Left kidney (tissue), 2 donors: Measurements from ENCODE around the gene CNKSR3. TPM values are rescaled to one million over a fixed set of nuclear protein-coding genes. Genes with fewer than 3 reads are reported as not detected.
"Not testable (repeated sequence)": the region's sequence is repeated elsewhere in the genome, so short reads cannot be mapped to it uniquely, and the experiment has no call there.

Experiments used
- DNase-seq: peaks from one replicate; pipeline ENCODE4 v3.0.0-alpha.2; 2013
- polyA plus RNA-seq: library from polyadenylated mRNA; unstranded; fragments of 120-200 nt; gene quantifications from one replicate; pipeline ENCODE4 v1.2.1, GENCODE V29; 2013; ENCODE audit not compliant: insufficient read length

Gene CNKSR3
- polyA plus RNA-seq, 1 donor: 58.4 TPM

- DNase-seq: no peak
Observed at GRCh38 chr6:154532426-154532825, 21.9 kb upstream of the CNKSR3 start.

- DNase-seq: no peak
Observed at GRCh38 chr6:154529957-154530356, 19.5 kb upstream of the CNKSR3 start.

GRCh38 chr6:154528310-154528915 is 17.9 kb upstream of the CNKSR3 start:
- no peak for DNase-seq

GRCh38 chr6:154526996-154527395 is 16.5 kb upstream of the CNKSR3 start:
- no peak for DNase-seq

GRCh38 chr6:154522576-154522975 is 12.1 kb upstream of the CNKSR3 start:
- no peak for DNase-seq

GRCh38 chr6:154521412-154521811 is 10.9 kb upstream of the CNKSR3 start:
- DNase-seq: no peak

- no peak for DNase-seq
Observed at GRCh38 chr6:154520280-154520679, 9.8 kb upstream of the CNKSR3 start.

GRCh38 chr6:154518396-154518795 is 7.9 kb upstream of the CNKSR3 start:
- DNase-seq: no peak

GRCh38 chr6:154516276-154516675 is 5.8 kb upstream of the CNKSR3 start:
- no peak for DNase-seq

GRCh38 chr6:154515826-154516225 is 5.3 kb upstream of the CNKSR3 start:
- DNase-seq: no peak

GRCh38 chr6:154515076-154515475 is 4.6 kb upstream of the CNKSR3 start:
- DNase-seq: not testable (repeated sequence)

GRCh38 chr6:154514481-154514880 is 4.0 kb upstream of the CNKSR3 start:
- no peak for DNase-seq

- no peak for DNase-seq
Observed at GRCh38 chr6:154513601-154514320, 3.3 kb upstream of the CNKSR3 start.

GRCh38 chr6:154512201-154512600 is 1.7 kb upstream of the CNKSR3 start:
- DNase-seq: no peak

- no peak for DNase-seq
Observed at GRCh38 chr6:154511791-154512190, 1.3 kb upstream of the CNKSR3 start.

- no peak for DNase-seq
Observed at GRCh38 chr6:154509421-154510143, 903 bp downstream of the CNKSR3 start.

- no peak for DNase-seq
Observed at GRCh38 chr6:154508573-154509375, 1.7 kb downstream of the CNKSR3 start.

- no peak for DNase-seq
Observed at GRCh38 chr6:154506991-154507898, 3.2 kb downstream of the CNKSR3 start.

- no peak for DNase-seq
Observed at GRCh38 chr6:154506582-154506981, 3.9 kb downstream of the CNKSR3 start.

- DNase-seq: no peak
Observed at GRCh38 chr6:154506108-154506507, 4.4 kb downstream of the CNKSR3 start.

- no peak for DNase-seq
Observed at GRCh38 chr6:154504865-154505449, 5.5 kb downstream of the CNKSR3 start.
